GM12891 (cell line): ENCODE results near the gene CTDSP2.
"Not testable (repeated sequence)": the region's sequence is repeated elsewhere in the genome, so short reads cannot be mapped to it uniquely, and the experiment has no call there.

Experiments
- DNase-seq: peaks from one replicate; pipeline ENCODE4 v3.0.0; 2011; ENCODE audit warnings: low spot score; ENCODE audit not compliant: insufficient read length
- FAIRE-seq: peaks from 2 replicates; lab custom pipeline; 2011; peaks lifted over from hg19 to GRCh38; lab: Jason Lieb, UNC
- PAX5 ChIP-seq: IDR thresholded peaks from 2 replicates; pipeline ENCODE4 v1.6.1; 2011; ENCODE audit warnings: low read length, moderate library complexity, mild to moderate bottlenecking; ENCODE audit not compliant: insufficient read depth, severe bottlenecking
- POLR2A ChIP-seq: IDR thresholded peaks from 2 replicates; pipeline ENCODE4 v1.6.1; 2011; ENCODE audit warnings: low read depth, low read length, control low read depth
- POLR2AphosphoS5 ChIP-seq: IDR thresholded peaks from 2 replicates; pipeline ENCODE4 v1.6.1; 2011; ENCODE audit warnings: low read depth, low read length, control low read depth
- POU2F2 ChIP-seq: IDR thresholded peaks from 2 replicates; pipeline ENCODE4 v1.6.1; 2011; ENCODE audit warnings: low read depth, mild to moderate bottlenecking, control low read depth, low read length, moderate library complexity
- SPI1 ChIP-seq: IDR thresholded peaks from 2 replicates; pipeline ENCODE4 v1.6.1; 2011; ENCODE audit warnings: low read depth, low read length, control low read depth
- TAF1 ChIP-seq: IDR thresholded peaks from 2 replicates; pipeline ENCODE4 v1.6.1; 2011; ENCODE audit warnings: low read depth, low read length, control low read depth

CTDSP2 gene

DNA sequence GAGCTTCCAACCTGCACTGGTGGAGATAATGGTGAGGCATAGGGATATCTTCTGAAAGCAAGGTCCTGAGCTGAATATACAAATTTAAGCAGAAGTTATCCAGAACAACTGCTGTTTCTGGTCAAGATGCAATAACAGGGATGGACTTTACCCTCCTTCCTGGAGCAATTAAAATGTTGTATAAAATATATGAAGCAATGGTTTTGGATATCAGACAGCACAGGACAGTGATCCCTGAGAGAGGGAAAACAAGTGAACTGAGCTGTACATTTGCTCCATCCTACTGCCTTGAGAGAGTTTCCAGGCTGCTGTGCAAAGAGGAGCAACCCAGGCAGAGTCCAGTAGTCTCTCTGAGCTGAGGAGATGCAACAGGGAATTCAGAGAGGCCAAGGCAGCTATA, 36.0 kb upstream of the CTDSP2 start:
- FAIRE-seq (no peak), DNase-seq (no peak)
- TF ChIP-seq POU2F2 (no peak), PAX5 (no peak), POLR2AphosphoS5 (no peak), SPI1 (no peak), POLR2A (no peak), TAF1 (no peak)

GRCh38 chr12:57881475-57881874, 34.9 kb upstream of the CTDSP2 start:
- TF ChIP-seq SPI1: no peak
- TF ChIP-seq POU2F2: no peak
- no peak for TF ChIP-seq POLR2AphosphoS5
- TF ChIP-seq TAF1: no peak
- TF ChIP-seq PAX5: no peak
- no peak for TF ChIP-seq POLR2A
- FAIRE-seq (no peak), DNase-seq (no peak)

DNA sequence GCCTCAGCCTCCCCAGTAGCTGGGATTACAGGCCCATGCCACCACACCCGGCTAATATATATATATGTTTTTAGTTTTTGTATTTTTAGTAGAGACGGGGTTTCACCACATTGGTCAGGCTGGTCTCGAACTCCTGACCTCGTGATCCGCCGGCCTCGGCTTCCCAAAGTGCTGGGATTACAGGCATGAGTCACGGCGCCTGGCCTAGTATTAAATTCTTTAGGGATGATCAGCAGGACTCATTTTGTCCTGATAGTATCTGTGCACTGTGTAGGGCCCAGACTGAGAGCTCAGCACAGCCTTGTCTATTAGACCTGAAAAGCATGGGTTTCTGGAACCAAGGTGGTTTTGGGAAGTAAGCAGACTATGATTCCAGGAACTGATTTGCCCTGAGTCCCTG, 34.5 kb upstream of the CTDSP2 start:
- not testable (repeated sequence) for DNase-seq, FAIRE-seq

GRCh38 chr12:57877876-57878275, 31.3 kb upstream of the CTDSP2 start:
- no peak for DNase-seq
- no peak for FAIRE-seq

GRCh38 chr12:57875753-57876547, 29.4 kb upstream of the CTDSP2 start:
- FAIRE-seq (no peak), DNase-seq (no peak)
- TF ChIP-seq PAX5 (no peak), POLR2AphosphoS5 (no peak), SPI1 (no peak), TAF1 (no peak)

More at GRCh38 chr12:57877876-57878275, 31.3 kb upstream of the CTDSP2 start:
- no peak for TF ChIP-seq POU2F2

GRCh38 chr12:57874166-57875108, 27.9 kb upstream of the CTDSP2 start:
- FAIRE-seq (no peak), DNase-seq (no peak)
- TF ChIP-seq SPI1: peak; percentile 92
- no peak for TF ChIP-seq PAX5
- TF ChIP-seq POLR2AphosphoS5: no peak

DNA sequence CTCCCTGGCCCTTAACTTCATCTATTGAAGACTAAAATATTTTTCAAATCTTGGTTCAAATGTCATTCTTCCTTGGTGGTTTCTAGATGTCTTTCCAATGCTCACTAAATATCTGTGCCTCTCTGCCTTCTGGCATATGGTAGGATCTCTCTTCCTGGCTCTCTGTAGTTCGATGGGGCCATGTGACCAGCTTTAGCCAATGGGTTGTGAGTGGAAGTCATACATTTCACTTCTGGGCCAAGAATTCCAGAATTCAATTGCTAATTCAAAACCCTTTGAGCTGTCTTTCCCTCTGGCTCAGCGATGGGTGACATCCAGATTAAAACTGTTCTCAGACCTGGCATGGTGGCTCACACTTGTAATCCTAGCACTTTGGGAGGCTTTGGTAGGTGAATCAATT, 25.8 kb upstream of the CTDSP2 start:
- TF ChIP-seq POU2F2: no peak
- TF ChIP-seq SPI1: no peak
- TF ChIP-seq POLR2A: no peak
- no peak for TF ChIP-seq POLR2AphosphoS5
- DNase-seq (no peak), FAIRE-seq (no peak)

DNA sequence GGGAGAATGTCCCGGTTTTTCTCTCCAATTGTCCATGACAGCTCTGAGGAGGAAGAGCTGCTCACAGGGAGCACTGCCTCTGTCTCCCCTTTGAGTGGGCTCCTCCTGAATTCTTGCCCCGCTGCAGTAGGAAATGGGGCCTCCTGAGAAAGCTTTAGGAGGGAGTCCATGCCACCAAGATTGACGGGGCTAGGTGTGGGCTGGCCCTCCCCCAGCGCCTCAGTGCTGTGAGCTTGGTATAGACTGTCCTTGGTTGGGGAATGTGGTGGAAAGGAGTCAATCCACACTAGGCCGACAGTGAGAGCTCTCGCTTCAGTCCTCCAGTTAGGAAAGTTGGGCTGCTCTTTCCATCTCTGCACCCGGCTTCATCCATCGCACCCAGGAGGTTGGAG, 23.4 kb upstream of the CTDSP2 start:
- DNase-seq (no peak), FAIRE-seq (no peak)

DNA sequence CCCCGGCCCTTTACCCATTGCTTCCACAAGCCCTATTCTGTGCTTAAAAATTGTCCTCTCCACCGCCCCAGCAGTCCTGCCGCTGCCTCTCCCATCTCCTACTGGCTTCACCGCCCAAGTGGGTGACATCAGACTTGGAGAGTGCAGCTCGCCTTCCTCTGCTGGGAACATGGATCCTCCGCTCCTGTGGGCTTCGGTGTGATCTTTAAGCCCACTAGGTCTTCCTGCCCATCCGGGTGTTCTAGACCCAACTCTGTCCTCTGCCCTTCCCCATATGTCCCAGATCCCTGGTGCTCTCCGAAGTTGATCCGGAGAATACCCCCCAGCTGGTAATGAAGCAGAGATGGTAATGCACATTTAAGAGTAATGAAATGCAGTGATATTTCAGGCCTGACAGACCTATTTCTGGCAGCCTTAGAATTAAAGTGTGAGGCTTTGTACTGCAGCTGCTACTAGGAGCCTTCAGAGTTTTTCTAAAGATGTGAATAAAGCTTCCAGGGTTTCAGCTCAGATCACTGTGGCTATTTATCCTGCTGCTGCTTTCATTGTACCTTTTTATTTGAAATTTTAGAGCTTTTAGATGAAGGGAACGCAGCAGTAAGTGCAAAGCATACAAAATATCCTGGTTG, 22.9 kb upstream of the CTDSP2 start:
- DNase-seq (no peak), FAIRE-seq (no peak)
- TF ChIP-seq POU2F2 (no peak), POLR2A (no peak), SPI1 (no peak), TAF1 (no peak), POLR2AphosphoS5 (no peak)

More for the DNA sequence above, 23.4 kb upstream of the CTDSP2 start:
- TF ChIP-seq POU2F2: no peak
- no peak for TF ChIP-seq POLR2A
- no peak for TF ChIP-seq SPI1
- no peak for TF ChIP-seq PAX5
- no peak for TF ChIP-seq TAF1
- TF ChIP-seq POLR2AphosphoS5: no peak

GRCh38 chr12:57868851-57869268, 22.3 kb upstream of the CTDSP2 start:
- no peak for FAIRE-seq
- TF ChIP-seq POLR2AphosphoS5: no peak
- no peak for TF ChIP-seq SPI1
- DNase-seq: no peak
